Fibroblast of mammary gland (primary cell): ENCODE data around the gene MICAL2.

Experiments
- DNase-seq: peaks from one replicate; pipeline ENCODE4 v3.0.0-alpha.2; 2010; ENCODE audit warnings: low read depth
- H3K4me3 ChIP-seq: 2 replicates; pipeline ENCODE4 v1.5.1; 2011; ENCODE audit warnings: low read depth, mild to moderate bottlenecking, low read length, moderate library complexity; ENCODE audit not compliant: control insufficient read depth
- CTCF ChIP-seq: conservative IDR thresholded peaks from 2 replicates; pipeline ENCODE4 v1.5.1; 2011; ENCODE audit warnings: low read depth, low read length, inconsistent platforms; ENCODE audit not compliant: control insufficient read depth, insufficient read depth

Gene MICAL2

GRCh38 chr11:12073886-12074285 is 36.5 kb upstream of the MICAL2 start:
- no peak overlapping the region for H3K4me3 ChIP-seq
- DNase-seq, result no peak
- TF ChIP-seq CTCF, result no peak

GRCh38 chr11:12074529-12075195 is 35.7 kb upstream of the MICAL2 start:
- no peak overlapping the region for H3K4me3 ChIP-seq
- peak; percentile 65 for DNase-seq
- TF ChIP-seq CTCF, result no peak

GRCh38 chr11:12075291-12075690 is 35.1 kb upstream of the MICAL2 start:
- DNase-seq, result no peak
- no peak for TF ChIP-seq CTCF
- no peak overlapping the region for H3K4me3 ChIP-seq

DNA sequence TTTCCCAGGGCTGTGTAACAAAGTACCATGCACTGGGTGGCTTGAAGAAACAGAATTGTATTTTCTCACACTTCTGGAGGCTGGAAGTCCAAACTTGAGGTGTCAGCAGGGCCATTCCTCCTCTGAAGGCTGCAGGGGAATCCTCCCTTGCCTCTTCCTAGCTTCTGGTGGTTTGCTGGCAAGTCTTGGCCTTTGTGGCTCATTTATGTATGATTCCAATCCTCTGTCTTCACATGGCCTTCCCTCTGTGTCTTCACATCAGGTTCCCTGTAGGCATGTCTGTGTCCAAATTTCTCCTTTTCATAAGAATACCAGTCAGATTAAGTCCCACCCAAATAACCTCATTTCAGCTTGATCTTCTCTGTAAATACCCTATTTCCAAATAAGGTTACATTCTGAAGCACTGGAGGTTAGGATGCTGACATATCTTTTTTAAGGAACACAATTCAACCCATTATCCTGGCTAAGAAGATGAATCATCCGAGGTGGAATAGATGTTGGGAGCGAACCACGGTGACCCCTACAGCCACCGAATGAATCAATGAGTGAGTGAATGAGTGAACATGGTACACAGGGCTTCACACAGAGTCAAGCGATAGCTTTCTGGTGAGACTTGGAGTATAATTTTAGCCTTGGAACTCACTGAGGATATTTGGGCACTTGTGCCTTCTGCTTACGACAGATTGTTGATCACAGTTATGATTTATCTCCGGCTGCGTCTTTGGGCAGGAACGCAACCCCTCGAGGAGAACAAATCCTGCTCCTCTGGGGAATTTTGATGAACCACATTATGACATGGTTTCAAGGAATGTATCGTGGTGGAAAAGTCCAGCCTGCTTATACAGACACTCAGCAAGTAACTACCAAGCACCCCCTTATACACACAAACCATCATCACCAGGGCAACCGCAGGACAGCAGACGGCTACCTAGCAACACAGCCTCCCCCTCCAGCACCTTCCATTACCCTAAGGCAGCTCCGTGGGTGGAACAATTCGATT is 34.3 kb upstream of the MICAL2 start:
- no peak overlapping the region for H3K4me3 ChIP-seq
- no peak for TF ChIP-seq CTCF
- DNase-seq, result peak; percentile 100

DNA sequence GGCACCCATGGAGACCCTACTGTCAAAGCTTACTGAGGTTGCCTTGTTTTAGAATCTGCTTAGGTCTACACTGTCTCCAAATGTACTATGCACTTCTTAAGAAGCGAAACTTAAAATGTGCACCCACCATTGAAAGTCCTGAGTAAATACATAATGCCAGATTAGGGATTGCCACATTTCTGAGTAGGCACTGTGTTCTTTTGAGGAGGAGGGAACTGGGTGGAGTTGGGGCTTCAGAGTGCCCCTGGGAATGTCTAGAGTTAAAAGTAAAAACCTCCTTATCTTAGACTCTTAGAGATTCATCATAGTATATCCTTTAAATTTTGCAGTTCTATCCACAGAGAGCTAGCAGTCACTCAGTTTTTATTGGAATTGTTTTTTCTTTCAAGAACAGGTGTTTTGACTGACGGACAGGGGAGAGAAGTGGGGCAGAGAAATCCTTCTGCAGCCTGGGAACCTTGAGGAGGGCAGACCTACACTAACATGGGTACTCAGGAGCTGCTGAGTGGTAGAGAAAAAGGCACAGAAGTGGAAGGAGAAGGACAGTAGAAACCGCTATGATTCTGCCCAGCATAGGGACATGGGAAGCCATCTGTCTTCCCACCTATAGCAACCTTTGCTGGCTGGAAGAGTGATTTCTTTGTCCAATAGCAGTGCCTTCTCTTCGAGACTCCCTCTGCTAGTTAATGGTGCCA is 33.4 kb upstream of the MICAL2 start:
- TF ChIP-seq CTCF, result no peak
- H3K4me3 ChIP-seq, result no peak overlapping the region
- DNase-seq, result no peak

DNA sequence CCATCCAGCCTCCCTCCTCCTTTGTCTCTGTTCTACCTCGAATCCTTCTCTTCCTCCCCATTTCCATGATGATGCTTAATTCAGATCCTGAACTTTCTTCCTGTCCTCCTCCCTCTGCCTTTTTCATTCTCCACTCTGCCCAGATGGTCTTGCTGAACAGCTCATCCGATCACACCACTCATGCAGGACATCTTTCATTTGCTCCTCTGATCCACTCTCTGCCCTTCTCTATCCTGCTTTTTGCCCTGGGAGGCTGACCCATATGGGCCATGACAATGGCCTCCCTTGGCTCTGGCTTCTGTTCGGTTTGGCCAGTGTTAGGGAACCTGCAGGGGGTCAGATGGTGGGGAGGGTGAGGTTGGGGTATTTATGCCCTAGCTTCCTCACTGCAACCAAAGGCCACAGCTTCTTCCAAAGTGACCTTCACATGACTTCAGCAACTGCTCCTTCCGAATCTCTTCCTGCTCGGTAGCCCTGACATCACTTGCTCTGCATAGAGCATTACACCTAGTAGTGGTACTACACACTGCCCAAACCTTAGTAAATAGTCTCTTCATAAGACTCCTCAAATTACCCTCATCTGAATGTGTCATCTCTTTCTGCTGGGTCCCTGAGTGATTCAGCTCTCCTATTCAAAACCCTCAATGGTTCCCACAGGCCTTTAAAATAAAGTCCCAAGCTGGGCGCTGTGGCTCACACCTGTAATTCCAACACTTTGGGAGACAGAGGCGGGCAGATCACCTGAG is 32.7 kb upstream of the MICAL2 start:
- TF ChIP-seq CTCF, result no peak
- peak; percentile 78 for DNase-seq
- H3K4me3 ChIP-seq, result no peak overlapping the region
